ENCODE data around the gene CENPA. TPM values are rescaled to one million over a fixed set of nuclear protein-coding genes. Genes with fewer than 3 reads are reported as not detected.
"Not testable (repeated sequence)": the region's sequence is repeated elsewhere in the genome, so short reads cannot be mapped to it uniquely, and the experiment has no call there.

CENPA gene
- total RNA-seq, 4 donors from 2014 or later: 0.47 to 5.2 (median 2.1) TPM

DNA sequence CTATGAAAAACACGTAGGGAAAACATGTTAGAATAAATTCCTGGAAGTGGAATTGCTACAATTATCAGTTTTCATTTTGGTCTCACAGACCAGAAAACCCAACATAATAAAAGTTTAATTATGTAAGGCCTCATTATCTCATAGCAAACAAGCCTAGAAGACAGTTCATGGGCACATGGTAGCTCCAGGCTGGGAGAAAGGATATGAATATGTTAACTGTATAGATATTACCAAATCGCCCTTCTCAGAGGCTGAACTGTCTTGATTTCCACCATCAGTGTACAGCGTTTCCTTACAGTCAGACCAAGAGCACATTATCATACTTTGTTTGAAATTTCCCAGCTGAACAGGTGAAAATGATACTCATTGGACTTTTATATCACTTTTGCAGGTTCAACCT, 38.9 kb upstream of the CENPA start:
- no peak for TF ChIP-seq POLR2A (IDR thresholded peaks at IDR 0.05)
- TF ChIP-seq, protein P1, sequence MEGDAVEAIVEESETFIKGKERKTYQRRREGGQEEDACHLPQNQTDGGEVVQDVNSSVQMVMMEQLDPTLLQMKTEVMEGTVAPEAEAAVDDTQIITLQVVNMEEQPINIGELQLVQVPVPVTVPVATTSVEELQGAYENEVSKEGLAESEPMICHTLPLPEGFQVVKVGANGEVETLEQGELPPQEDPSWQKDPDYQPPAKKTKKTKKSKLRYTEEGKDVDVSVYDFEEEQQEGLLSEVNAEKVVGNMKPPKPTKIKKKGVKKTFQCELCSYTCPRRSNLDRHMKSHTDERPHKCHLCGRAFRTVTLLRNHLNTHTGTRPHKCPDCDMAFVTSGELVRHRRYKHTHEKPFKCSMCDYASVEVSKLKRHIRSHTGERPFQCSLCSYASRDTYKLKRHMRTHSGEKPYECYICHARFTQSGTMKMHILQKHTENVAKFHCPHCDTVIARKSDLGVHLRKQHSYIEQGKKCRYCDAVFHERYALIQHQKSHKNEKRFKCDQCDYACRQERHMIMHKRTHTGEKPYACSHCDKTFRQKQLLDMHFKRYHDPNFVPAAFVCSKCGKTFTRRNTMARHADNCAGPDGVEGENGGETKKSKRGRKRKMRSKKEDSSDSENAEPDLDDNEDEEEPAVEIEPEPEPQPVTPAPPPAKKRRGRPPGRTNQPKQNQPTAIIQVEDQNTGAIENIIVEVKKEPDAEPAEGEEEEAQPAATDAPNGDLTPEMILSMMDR (IDR thresholded peaks at IDR 0.05): no peak
- intact Hi-C loops (cut with DNase I; ENCODE audit: low total_unique reads): no loop called here
- WGBS, 2 donors: 68 to 75% methylated on average over 3 of the region's 3 CpGs
- no peak overlapping the region for H3K4me3 ChIP-seq (ENCODE audit: low read depth, poor library complexity, severe bottlenecking)
- no peak for DNase-seq (ENCODE audit: low spot score in 2 of 2)

DNA sequence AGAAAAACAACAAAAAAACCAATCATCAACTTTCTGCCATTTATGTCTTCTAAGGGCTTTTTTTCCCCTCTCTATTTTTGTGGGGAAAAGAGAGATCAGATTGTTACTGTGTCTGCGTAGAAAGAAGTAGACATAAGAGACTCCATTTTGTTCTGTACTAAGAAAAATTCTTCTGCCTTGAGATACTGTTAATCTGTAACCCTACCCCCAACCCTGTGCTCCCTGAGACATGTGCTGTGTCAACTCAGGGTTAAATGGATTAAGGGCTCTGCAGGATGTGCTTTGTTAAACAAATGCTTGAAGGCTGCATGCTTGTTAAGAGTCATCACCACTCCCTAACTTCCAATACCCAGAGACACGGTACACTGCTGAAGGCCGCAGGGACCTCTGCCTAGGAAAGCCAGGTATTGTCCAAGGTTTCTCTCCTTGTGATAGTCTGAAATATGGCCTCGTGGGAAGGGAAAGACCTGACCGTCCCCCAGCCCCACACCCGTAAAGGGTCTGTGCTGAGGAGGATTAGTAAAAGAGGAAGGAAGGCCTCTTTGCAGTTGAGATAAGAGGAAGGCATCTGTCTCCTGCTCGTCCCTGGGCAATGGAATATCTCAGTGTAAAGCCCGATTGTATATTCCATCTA, 36.0 kb upstream of the CENPA start:
- H3K4me3 ChIP-seq (ENCODE audit: low read depth, poor library complexity, severe bottlenecking); intact Hi-C loops (cut with DNase I; ENCODE audit: low total_unique reads); DNase-seq (ENCODE audit: low spot score in 2 of 2): not testable (repeated sequence)
- WGBS, 2 donors: 59 to 69% methylated on average over 8 of the region's 8 CpGs

- DNase-seq (ENCODE audit: low spot score in 2 of 2); intact Hi-C loops (cut with DNase I; ENCODE audit: low total_unique reads); H3K4me3 ChIP-seq (ENCODE audit: low read depth, poor library complexity, severe bottlenecking): not testable (repeated sequence)
- 89 to 92% methylated on average over 11 of the region's 11 CpGs for WGBS, 2 donors
Measured at GRCh38 chr2:26750467-26750866, 35.4 kb upstream of the CENPA start.

DNA sequence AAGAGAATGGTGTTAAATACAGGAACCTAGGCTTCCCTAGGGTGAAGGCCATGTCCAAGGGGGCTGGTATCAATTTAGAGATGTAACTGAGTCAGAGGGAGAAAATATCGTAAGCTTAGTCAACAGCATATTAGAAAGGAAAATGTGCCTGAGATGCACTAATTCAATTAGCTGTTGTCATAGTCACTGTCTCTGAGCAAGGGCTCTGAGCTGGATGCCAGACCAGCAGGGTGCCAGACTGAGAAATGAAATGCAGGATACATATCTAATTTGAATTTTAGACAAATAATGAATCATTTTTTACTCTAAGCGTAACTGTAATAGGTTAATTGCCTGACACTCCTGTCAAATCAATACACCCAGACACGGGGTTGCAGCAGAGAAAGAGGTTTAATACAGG, 33.2 kb upstream of the CENPA start:
- TF ChIP-seq, protein P1 (IDR thresholded peaks at IDR 0.05): no peak
- no peak for TF ChIP-seq POLR2A (IDR thresholded peaks at IDR 0.05)
- intact Hi-C loops (cut with DNase I; ENCODE audit: low total_unique reads): no loop called here
- no peak overlapping the region for H3K4me3 ChIP-seq (ENCODE audit: low read depth, poor library complexity, severe bottlenecking)
- 35 to 47% methylated on average over 3 of the region's 3 CpGs for WGBS, 2 donors
- DNase-seq (ENCODE audit: low spot score in 2 of 2): no peak

DNA sequence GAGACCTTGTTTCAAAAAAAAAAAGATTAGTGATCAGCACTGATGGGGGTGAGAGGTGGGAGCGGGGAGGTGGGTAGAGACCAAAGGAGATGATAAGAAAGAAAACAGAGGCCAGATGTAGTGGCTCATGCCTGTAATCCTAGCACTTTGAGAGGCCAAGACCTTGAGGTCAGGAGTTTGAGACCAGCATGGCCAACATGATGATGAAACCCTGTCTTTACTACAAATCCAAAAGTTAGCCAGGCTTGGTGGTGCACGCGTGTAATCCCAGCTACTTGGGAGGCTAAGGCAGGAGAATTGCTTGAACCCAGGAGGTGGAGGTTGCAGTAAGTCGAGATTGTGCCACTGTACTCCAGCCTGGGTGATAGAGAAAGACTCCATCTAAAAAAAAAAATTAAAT, 31.3 kb upstream of the CENPA start:
- DNase-seq (ENCODE audit: low spot score in 2 of 2): no peak
- H3K4me3 ChIP-seq (ENCODE audit: low read depth, poor library complexity, severe bottlenecking): no peak overlapping the region
- WGBS, 2 donors: 89 to 92% methylated on average over 4 of the region's 4 CpGs
- TF ChIP-seq POLR2A (IDR thresholded peaks at IDR 0.05): no peak
- TF ChIP-seq, protein P1 (IDR thresholded peaks at IDR 0.05): no peak
- intact Hi-C loops (cut with DNase I; ENCODE audit: low total_unique reads): no loop called here

DNA sequence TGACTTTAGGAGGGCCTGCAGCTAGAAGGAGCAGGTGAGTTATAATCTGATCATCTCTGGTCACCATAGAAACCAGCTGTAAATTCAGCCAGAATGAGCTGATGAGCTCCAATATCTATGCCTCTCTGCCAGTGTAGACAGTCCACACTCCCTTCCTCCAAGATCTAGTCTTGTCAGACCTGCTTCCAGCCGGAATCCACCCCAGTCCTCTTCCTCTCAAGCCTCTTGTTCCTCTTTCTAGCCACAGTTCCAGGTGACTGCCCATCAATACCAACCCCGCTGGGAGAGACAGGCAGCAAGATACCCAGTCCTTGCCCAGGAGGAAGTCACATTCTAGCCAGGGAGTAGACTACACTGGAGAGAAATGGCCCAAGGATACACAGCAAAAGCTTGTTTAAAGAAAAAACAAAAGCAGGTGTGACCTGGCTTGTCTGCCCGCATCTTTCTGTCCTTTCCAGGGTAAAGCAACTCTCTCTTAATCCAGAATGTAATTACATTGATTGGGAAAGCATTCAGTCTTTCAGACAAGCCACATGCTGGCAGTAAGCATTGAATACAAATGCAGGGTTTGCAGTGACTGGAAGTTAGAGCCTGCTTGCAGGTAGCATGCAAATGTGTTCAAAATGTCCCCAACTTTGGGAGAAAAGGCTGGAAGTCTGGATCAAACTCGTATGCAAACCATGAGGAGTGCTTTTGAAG, 30.7 kb upstream of the CENPA start:
- TF ChIP-seq, protein P1 (IDR thresholded peaks at IDR 0.05): no peak
- TF ChIP-seq POLR2A (IDR thresholded peaks at IDR 0.05): no peak
- WGBS, 2 donors: 70% methylated on average over 4 of the region's 4 CpGs
- DNase-seq (ENCODE audit: low spot score in 2 of 2): no peak
- H3K4me3 ChIP-seq (ENCODE audit: low read depth, poor library complexity, severe bottlenecking): no peak overlapping the region
- intact Hi-C loops (cut with DNase I; ENCODE audit: low total_unique reads): no loop called here

DNA sequence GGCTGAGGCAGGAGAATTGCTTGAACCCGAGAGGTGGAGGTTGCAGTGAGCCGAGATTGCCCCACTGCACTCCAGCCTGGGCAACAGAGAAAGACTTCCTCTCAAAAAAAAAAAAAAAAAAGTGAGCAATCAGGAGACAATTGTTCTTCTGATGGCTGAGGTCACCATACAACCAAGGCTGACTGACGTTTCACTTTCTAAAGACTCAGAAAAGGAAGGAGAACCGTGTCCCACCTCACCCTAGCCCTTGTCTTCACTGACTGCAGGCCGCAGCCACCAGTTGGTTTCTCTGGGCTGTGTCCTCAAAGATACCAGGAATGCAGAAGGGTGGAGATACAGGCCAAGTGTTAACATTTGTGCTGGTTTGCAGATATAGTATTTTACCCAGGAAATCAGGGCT, 29.5 kb upstream of the CENPA start:
- intact Hi-C loops (cut with DNase I; ENCODE audit: low total_unique reads): no loop called here
- WGBS, 2 donors: 77 to 82% methylated on average over 5 of the region's 5 CpGs
- no peak overlapping the region for H3K4me3 ChIP-seq (ENCODE audit: low read depth, poor library complexity, severe bottlenecking)
- DNase-seq (ENCODE audit: low spot score in 2 of 2): no peak
- TF ChIP-seq, protein P1 (IDR thresholded peaks at IDR 0.05): no peak
- no peak for TF ChIP-seq POLR2A (IDR thresholded peaks at IDR 0.05)
